GM19455 (cell line): ENCODE measurements around the gene TTC34.

Experiments
- ATAC-seq: cut with Tn5 transposase; IDR thresholded peaks from one replicate; pipeline ENCODE4 v1.9.1; 2021; ENCODE audit not compliant: unreplicated experiment

TTC34 gene

DNA sequence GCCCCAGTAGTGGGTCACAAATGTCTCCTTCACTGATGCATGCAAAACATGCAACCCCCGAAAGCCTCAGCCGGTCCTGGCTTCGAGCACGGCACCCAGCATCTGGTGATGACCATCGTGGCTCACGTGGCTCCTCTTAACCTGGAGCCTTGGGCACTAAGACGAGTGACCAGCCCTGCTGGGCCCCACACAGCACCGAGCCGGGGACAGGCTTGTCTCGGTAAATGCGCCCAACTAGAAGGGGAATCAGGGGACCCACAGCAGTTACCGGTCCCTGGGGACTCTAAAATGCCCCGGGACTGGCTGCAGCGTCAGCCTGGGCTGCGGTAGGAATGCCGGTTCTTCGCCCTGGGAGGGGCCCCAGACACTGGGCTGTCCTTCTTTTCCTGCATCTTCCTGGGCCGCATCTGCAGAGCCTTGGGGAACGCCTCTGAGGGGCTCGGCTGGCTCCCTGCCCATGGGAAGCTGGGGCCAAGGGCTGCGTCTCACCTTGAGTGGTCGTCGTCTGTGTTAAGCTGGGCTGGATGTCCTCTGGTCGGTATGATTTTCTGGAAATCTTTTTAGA lies 13.1 kb upstream of the TTC34 start:
- no peak for ATAC-seq

- ATAC-seq = no peak
Measured at GRCh38 chr1:2812939-2813653, 11.6 kb upstream of the TTC34 start.

DNA sequence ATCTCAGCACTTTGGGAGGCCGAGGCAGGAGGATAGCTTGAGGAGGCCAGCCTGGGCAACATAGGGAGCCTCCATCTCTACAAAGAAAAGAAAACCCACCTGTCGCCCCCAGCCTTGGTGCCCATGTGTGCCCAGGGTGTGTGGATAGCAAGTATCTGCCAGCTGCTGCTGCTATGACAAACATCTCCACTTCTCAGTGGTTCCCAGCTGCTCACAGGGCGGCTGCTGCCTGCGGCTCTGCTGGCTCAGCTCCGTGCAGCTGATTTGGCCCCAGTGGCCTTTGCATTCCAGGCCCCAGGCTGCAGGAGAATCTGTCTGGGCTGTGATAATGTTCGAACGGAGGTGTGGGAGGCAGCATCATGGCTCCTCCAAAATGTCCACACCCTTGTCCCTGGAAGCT lies 10.6 kb upstream of the TTC34 start:
- no peak for ATAC-seq

GRCh38 chr1:2811533-2811918 lies 10.0 kb upstream of the TTC34 start:
- ATAC-seq = no peak

- ATAC-seq = no peak
Measured at GRCh38 chr1:2810899-2811532, 9.5 kb upstream of the TTC34 start.

GRCh38 chr1:2810281-2810680 lies 8.8 kb upstream of the TTC34 start:
- ATAC-seq = no peak

GRCh38 chr1:2809656-2810055 lies 8.2 kb upstream of the TTC34 start:
- ATAC-seq = no peak

GRCh38 chr1:2808831-2809605 lies 7.5 kb upstream of the TTC34 start:
- no peak for ATAC-seq

GRCh38 chr1:2808386-2808705 lies 6.9 kb upstream of the TTC34 start:
- ATAC-seq = no peak

- no peak for ATAC-seq
Measured at GRCh38 chr1:2807678-2808385, 6.3 kb upstream of the TTC34 start.

DNA sequence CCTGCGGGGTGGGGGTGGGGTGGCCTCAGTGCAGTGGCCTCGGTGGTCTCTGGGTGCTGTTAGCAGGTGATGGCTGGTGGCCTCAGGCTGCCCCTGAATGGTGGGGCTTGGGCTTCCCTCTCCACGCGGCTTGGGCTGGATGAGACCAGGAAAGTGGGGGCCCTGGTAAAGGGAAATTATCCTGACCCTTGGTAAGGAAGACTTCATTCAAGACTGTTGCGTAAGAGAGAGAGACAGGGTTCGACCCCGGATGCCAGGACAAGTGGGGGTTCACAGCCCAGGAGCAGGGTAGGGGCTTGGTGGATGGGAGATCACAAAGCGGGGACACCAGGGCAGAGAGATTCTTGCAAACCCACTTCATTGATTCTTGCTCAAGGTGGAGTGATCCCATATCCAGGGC lies 5.5 kb upstream of the TTC34 start:
- ATAC-seq = no peak

DNA sequence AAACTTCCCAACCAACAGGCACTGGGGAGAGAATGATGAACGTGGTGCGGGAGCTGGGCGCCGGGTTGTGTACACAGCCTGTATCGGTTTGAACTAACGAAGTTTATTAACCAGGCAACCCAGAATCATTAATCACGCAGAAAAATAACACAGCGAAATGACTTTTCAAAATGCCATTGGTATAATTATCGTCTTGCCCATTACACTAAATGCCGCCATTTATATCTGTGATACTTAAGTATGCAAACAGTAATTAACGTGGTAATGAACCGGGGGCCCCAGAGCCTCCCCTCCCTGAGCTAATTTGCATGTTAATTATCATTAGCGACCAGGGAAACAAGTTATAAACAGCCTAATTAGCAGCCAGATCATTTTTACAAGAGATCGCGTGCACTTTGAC lies 5.1 kb upstream of the TTC34 start:
- ATAC-seq = no peak

GRCh38 chr1:2805801-2806430 lies 4.4 kb upstream of the TTC34 start:
- no peak for ATAC-seq

DNA sequence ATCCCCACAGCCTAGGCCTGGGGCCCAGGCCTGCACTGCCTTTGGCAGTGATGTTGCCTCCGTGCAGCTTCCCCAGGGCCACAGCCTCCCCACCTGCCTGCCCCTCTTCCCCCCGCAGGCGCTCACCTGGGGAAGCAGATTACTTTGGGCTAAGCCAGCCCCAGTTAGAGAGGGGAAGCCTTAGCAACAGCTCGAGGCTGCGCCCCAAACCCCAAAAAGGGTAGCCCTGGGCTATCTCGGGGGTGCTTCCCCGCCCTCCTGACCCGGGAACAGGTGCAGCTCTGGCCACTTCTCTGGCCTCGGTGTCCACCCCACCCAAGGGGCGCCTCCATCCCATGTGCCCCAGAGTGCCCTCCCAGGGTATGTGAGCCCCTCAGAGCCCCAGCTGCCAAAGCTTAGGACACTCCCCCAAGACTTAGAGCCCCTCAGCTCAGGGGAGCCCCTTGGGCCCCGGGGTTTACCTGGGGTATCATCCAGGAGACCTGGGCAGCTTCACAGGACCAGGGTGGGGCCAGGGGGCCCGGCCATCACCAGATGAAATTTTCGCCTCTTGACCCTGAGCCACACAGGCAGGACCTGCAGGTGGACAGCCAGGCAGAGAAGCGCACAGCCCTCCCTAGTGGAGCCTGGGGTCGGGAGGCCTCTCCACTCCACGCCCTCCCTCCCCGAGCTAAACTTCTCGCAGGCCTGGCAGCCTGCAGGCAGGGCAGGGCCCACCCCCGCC lies 3.3 kb upstream of the TTC34 start:
- ATAC-seq = no peak

DNA sequence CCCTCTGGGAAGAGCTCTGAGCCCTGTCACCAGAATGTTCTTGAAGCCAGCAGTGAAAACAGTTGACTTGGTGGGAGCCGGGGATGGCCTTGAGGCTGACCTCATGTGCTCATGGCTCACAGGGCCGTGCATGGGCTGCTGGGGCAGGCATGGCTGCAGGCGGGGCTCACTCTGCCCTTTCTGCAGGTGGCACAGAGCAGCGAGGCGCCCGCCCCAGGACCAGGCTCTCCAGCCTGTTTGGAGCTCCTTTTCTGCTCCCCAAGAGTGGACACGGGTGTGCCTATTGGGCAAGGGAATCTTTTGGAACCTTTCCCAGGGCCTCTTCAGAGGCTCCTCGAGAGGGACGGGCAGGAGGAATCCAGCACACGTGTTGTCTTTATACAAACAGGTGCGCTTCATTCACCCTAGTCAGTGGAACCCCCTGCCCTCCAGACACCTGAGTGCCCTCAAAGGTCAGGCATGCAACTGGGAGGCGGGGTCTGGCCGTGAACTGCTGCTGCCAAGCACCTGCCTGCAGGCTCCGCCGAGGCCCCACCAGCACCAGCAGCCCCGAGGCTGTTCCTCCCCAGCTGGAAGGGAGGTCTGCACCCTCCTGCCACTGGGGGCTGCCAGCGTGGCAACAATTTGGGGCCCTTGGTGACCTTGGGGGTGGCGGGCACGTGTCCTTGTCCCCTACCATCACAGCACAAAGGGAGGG lies 2.6 kb upstream of the TTC34 start:
- ATAC-seq = no peak

DNA sequence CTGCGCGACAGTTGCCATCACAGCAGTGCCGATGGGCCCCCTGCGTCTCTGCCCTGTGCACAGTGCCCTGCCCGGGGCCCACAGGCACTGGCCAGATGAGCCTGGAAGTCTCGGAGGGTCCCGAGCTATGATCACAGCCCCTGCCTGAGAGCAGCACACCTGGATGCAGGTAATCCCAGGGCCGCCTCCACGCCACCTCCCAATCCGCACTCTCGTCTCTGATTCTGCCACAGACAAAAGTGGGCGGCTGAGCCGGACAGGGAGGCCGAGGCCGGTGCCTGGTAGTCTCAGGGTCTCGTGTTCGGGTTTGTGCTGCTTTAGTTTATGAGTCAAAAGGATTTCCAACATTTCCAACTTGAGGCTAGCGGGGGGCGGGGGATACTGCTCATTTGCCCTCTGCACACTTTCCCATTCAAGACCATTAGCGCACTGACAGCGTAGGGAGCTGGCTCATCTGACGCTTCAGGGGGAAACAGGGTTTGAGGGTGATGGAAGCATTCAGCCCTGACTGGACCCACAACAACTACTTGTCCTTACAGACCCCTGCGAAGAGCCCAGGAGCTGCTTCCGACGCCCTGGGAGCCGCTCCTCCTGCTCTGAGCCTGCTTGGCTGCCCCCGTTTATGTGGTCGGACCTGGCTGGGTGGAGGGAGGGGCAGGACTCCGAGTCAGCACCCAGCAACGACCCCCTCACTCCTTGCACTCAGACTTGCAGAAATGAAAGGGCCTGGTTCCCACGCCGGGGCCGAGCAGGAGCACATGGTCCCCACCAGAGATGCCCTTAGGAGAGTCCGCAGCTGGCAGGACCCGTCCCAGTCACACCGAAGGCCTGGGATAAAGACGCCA lies 1.8 kb upstream of the TTC34 start:
- ATAC-seq = no peak

- ATAC-seq = no peak
Measured at GRCh38 chr1:2802421-2802961, 998 bp upstream of the TTC34 start.

DNA sequence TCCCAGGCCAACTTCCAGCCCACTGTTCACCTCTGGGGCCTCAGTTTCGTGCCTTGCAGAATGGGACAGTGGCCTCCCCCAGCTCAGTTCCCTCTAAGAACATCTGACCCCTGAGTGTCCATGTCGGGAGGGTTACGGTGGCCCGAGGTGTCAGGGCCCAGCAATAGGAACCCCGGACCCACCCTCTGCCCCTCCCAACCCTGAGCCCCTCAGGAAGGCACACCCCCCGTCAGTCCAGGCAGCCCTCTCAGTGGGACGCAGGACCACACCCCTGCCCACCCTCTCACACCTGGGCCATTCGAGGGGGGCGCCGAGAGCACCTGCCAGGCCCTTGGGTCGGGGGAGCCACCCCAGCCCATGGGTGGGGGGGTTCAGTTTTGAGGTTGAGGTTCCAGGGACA lies 447 bp downstream of the TTC34 start:
- ATAC-seq = no peak

DNA sequence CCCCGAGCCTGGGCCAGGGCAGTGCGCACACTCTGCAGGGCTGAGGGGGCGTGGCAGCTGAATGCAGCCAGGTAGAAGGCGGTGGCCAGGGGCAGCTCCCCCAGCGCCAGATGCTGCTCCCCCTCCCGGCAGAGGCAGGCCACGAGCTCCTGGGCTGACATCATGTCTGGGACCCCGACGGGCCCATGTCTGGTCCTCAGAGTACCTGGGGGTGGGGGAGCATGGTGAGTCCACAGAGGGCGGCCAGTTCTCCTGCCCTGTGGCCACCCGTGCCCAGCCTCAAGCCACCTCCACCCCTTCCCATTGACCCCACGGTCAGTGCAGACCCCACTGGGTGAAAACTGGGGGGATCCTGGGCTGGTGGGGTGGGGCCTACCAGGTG lies 838 bp downstream of the TTC34 start:
- ATAC-seq = no peak
